Measurements from ENCODE around the gene SIMC1.

GRCh38 chr5:176394096-176394495 lies 155.9 kb downstream of the SIMC1 start:
- TF ChIP-seq POLR2AphosphoS5 (IDR thresholded peaks at IDR 0.05; ENCODE audit: low read depth, low read length) (no peak), PAX5 (IDR thresholded peaks at IDR 0.05; ENCODE audit: insufficient read depth, low read length, severe bottlenecking) (no peak)
